ENCODE measurements around the gene C14orf180.

C14orf180 gene

DNA sequence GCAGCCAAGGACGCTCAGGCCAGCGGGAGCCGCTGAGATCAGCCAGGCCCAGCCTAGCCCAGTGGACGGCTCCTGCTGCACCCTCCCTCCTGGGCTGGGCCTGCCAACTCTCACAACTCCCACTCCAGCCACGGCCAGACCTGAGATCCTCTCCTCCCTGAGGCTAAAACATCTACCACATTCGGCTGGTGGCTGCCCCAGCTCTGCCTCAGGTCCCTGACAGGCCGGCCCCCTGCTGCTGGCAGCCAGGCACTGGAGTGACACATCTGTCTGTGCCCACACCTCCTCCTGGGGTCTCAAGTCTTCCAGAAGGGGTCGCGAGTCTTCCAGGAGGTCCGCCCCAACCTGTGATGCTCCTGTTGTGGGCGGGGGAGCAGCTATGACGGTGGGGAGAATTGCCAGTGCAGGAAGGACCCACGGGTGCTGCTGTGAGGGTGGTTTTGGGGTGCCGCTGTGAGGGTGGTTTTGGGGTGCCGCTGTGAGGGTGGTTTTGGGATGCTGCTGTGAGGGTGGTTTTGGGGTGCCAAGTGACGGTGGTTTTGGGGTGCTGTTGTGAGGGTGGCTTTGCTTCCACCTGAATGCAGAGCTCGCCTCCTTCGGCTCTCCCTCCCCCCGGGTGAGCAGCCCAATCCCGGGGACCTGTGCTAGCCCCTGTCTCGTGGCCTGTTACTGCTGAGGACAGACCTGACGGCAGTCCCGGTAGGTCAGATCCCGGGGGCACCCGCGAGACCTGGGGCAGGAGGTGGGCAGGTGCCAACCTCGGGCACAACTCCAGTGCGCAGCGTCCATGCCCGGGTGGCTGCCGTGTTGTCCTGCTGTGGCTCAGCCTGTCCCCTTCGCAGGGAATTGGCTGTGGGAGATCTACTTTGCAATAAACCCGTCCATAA, 27.5 kb upstream of the C14orf180 start:
- H3K79me2 ChIP-seq (ENCODE audit: low read length): no peaks in the 10 kb centered on the region
- TF ChIP-seq, protein P1, sequence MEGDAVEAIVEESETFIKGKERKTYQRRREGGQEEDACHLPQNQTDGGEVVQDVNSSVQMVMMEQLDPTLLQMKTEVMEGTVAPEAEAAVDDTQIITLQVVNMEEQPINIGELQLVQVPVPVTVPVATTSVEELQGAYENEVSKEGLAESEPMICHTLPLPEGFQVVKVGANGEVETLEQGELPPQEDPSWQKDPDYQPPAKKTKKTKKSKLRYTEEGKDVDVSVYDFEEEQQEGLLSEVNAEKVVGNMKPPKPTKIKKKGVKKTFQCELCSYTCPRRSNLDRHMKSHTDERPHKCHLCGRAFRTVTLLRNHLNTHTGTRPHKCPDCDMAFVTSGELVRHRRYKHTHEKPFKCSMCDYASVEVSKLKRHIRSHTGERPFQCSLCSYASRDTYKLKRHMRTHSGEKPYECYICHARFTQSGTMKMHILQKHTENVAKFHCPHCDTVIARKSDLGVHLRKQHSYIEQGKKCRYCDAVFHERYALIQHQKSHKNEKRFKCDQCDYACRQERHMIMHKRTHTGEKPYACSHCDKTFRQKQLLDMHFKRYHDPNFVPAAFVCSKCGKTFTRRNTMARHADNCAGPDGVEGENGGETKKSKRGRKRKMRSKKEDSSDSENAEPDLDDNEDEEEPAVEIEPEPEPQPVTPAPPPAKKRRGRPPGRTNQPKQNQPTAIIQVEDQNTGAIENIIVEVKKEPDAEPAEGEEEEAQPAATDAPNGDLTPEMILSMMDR (IDR thresholded peaks at IDR 0.05; ENCODE audit: low read depth, low read length): no peak
- no peak for TF ChIP-seq EZH2phosphoT487 (IDR thresholded peaks at IDR 0.05; ENCODE audit: low read depth)
- H3K9me3 ChIP-seq (ENCODE audit: insufficient read depth, low read length): no peaks in the 10 kb centered on the region
- H3K36me3 ChIP-seq (replicated peaks; ENCODE audit: low read depth, low read length): no peaks in the 10 kb centered on the region
- H2AFZ ChIP-seq (ENCODE audit: low read depth, low read length): no peak overlapping the region
- H4K20me1 ChIP-seq (ENCODE audit: insufficient read depth, low read length): no peaks in the 10 kb centered on the region
- peaks cover 13% of the 10 kb centered on the region; the same call in 1 of the 2 replicates for H3K27me3 ChIP-seq (ENCODE audit: low read depth, low read length)
- no peak overlapping the region for H3K27ac ChIP-seq (ENCODE audit: low read length)
- no peak overlapping the region for H3K9ac ChIP-seq (ENCODE audit: low read length)
- H3K4me1 ChIP-seq (ENCODE audit: low read length): no peaks in the 10 kb centered on the region
- H3K4me2 ChIP-seq (ENCODE audit: low read length): no peak overlapping the region
- no peak overlapping the region for H3K4me3 ChIP-seq (ENCODE audit: low read length)

DNA sequence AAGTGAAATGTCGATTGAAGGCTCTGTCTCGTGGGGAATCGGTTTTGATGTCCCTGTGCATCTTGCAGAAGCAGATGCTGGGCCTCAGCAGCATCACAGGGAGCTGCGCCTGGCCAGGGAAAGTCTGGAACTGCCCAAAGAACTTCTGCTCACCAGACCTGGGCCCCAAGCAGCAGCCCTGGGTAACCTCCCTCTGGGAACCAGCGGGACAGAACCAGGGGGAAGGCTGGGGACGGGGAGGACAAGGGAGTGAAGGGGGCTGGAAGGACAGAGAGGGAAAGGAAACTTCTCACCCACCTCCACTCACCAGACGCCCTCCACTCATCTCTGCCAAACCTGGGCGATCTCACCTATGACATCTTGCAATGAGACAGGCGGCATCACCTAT, 26.8 kb upstream of the C14orf180 start:
- no peaks in the 10 kb centered on the region for H3K36me3 ChIP-seq (replicated peaks; ENCODE audit: low read depth, low read length)
- no peaks in the 10 kb centered on the region for H3K9me3 ChIP-seq (ENCODE audit: insufficient read depth, low read length)
- H2AFZ ChIP-seq (ENCODE audit: low read depth, low read length): no peak overlapping the region
- H3K4me3 ChIP-seq (ENCODE audit: low read length): no peak overlapping the region
- H3K27me3 ChIP-seq (ENCODE audit: low read depth, low read length): peaks cover 19% of the 10 kb centered on the region; the same call in 1 of the 2 replicates
- no peaks in the 10 kb centered on the region for H4K20me1 ChIP-seq (ENCODE audit: insufficient read depth, low read length)
- H3K4me1 ChIP-seq (ENCODE audit: low read length): no peaks in the 10 kb centered on the region
- no peak overlapping the region for H3K9ac ChIP-seq (ENCODE audit: low read length)
- no peak overlapping the region for H3K4me2 ChIP-seq (ENCODE audit: low read length)
- H3K27ac ChIP-seq (ENCODE audit: low read length): no peak overlapping the region
- no peaks in the 10 kb centered on the region for H3K79me2 ChIP-seq (ENCODE audit: low read length)
- no peak for TF ChIP-seq EZH2phosphoT487 (IDR thresholded peaks at IDR 0.05; ENCODE audit: low read depth)

DNA sequence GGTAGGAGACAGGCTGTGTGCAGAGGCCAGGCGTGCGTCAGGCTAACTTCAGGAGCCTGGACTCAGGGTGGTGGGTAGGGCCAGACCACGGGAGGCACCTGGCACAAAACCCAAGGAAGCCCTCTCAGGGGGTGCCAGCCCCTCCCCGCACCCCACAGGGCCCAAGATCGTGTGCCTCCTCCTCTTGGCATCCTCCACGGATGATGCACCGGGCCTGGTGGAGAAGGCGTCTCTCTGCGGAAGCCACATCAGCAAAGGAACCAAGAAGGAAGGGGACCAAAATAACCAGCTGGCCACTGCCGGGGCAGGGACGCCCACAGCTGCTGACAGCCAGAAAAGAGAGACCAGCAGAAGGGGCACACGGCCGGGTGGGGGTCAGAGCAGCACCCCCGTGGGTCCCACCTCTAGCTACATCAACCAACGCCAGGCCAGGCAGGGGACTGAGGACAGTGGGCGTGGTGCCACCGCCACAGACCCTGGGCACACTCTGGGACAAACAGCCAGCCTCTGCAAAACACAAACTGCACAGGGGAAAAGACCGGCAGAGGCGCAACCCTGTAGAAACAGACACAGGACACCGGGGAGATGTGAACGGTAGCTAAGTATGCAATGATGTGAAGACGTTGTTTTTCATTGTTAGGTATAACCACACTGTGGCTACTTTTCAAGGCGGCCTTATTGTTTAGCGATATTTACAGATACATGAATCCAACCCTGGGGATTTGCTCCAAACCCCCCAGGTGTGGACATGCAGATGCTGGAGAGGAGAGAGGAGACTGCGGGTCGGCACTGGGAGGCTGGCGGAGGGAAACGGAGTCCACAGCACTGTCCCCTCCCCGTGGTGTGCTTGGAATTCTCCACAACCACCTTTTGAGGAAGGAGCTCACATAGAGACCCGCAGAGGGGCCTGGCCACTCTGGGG, 26.1 kb upstream of the C14orf180 start:
- Histone ChIP-seq H3K4me1 (ENCODE audit: low read length) (peaks cover 1% of the 10 kb centered on the region; the same call in 1 of the 2 replicates), H3K79me2 (ENCODE audit: low read length) (no peaks in the 10 kb centered on the region), H2AFZ (ENCODE audit: low read depth, low read length) (no peak overlapping the region), H3K36me3 (replicated peaks; ENCODE audit: low read depth, low read length) (no peaks in the 10 kb centered on the region), H3K9ac (ENCODE audit: low read length) (no peak overlapping the region), H3K9me3 (ENCODE audit: insufficient read depth, low read length) (no peaks in the 10 kb centered on the region), H3K27ac (ENCODE audit: low read length) (no peak overlapping the region), H3K4me2 (ENCODE audit: low read length) (no peak overlapping the region), H4K20me1 (ENCODE audit: insufficient read depth, low read length) (no peaks in the 10 kb centered on the region), H3K27me3 (ENCODE audit: low read depth, low read length) (peaks cover 22% of the 10 kb centered on the region; the same call in 1 of the 2 replicates), H3K4me3 (ENCODE audit: low read length) (no peak overlapping the region)
- TF ChIP-seq EZH2phosphoT487 (IDR thresholded peaks at IDR 0.05; ENCODE audit: low read depth): no peak
- TF ChIP-seq, protein P1 (IDR thresholded peaks at IDR 0.05; ENCODE audit: low read depth, low read length): no peak

DNA sequence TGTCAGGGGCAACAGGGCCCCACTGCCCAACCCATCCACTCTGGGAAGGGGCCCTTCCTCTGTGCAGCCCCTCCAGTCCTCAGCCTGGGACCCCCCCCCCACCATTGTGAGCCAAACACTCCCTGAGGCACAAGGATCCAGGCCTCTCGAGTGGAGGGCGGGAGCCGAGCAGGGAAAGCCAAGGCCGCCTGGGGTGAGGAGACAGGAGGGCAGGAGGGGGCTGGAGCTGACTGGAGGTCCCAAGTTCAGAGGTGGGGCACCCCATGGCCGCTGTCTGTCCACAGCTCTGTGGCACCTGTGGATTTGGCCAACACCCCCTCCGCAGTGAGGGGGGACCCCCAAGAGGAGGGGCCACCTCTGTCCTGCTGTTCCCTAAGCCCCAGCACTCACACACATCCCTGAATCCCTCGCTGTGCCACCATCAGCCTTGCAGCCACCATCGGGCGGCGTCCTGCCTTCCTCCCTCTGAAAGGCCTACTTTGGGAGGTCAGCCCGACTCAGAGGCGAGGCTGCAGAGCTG, 25.4 kb upstream of the C14orf180 start:
- Histone ChIP-seq H3K4me2 (ENCODE audit: low read length) (no peak overlapping the region), H3K9ac (ENCODE audit: low read length) (no peak overlapping the region), H3K27ac (ENCODE audit: low read length) (no peak overlapping the region), H3K27me3 (ENCODE audit: low read depth, low read length) (peaks cover 22% of the 10 kb centered on the region; the same call in 1 of the 2 replicates), H4K20me1 (ENCODE audit: insufficient read depth, low read length) (no peaks in the 10 kb centered on the region), H2AFZ (ENCODE audit: low read depth, low read length) (no peak overlapping the region), H3K36me3 (replicated peaks; ENCODE audit: low read depth, low read length) (no peaks in the 10 kb centered on the region), H3K4me3 (ENCODE audit: low read length) (no peak overlapping the region), H3K4me1 (ENCODE audit: low read length) (peaks cover 8% of the 10 kb centered on the region), H3K79me2 (ENCODE audit: low read length) (no peaks in the 10 kb centered on the region), H3K9me3 (ENCODE audit: insufficient read depth, low read length) (no peaks in the 10 kb centered on the region)
- TF ChIP-seq EZH2phosphoT487 (IDR thresholded peaks at IDR 0.05; ENCODE audit: low read depth): no peak
- TF ChIP-seq, protein P1 (IDR thresholded peaks at IDR 0.05; ENCODE audit: low read depth, low read length): no peak

All from OCI-LY3 (cell line).